HG03354 (cell line): ENCODE measurements around the gene TRABD.
"Not testable (repeated sequence)": the region's sequence is repeated elsewhere in the genome, so short reads cannot be mapped to it uniquely, and the experiment has no call there.

ENCODE experiments used
- ATAC-seq: cut with Tn5 transposase; IDR thresholded peaks from one replicate; pipeline ENCODE4 v1.9.1; 2021; ENCODE audit warnings: mild to moderate bottlenecking; ENCODE audit not compliant: unreplicated experiment, poor library complexity, severe bottlenecking

The TRABD gene

DNA sequence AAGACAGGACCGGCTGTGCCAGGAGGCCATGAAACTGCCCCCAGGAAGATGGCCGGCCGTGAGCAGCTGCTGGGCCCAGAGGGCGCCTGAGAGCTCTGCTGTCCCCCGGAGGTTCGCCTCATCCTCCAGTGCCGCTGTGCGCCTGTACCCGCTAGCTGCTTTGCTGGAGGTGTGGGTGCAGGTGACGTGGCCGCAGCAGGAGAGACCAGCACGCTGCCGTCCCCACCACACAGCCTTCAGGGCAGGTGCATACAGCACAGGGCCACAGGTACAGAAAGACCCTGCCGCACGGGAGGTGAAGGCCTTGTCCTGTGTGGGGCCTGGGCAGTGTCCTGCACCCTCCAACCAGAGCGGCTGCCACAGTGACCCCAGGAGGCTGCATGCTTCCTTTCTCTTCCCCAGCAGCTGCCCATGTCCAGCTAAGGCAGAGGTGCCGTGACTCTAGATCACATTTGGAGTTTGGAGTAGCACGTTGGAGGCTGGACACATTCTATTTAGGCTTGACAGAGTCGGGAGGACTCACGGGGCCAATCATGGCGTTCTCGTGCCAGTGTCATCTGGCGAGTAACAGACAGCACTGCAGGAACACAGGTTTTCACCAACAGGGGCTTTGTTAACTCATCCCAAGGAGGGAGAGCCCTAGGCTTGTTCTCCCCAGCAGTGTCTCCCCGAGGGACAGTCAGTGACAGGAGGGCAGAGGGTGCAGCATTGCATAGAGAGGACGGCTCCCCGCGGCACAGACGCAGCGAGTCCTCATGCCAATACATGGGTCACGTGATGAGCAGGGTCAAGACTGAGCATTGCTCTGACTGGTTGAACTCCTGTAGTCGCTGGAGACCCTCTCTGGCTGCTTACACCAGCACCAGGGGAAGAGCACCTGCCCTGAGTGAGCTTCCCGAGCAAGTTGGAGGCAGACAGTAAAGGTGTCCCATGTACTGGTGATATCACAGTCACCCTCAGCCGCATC, 33.9 kb upstream of the TRABD start:
- ATAC-seq = no peak

DNA sequence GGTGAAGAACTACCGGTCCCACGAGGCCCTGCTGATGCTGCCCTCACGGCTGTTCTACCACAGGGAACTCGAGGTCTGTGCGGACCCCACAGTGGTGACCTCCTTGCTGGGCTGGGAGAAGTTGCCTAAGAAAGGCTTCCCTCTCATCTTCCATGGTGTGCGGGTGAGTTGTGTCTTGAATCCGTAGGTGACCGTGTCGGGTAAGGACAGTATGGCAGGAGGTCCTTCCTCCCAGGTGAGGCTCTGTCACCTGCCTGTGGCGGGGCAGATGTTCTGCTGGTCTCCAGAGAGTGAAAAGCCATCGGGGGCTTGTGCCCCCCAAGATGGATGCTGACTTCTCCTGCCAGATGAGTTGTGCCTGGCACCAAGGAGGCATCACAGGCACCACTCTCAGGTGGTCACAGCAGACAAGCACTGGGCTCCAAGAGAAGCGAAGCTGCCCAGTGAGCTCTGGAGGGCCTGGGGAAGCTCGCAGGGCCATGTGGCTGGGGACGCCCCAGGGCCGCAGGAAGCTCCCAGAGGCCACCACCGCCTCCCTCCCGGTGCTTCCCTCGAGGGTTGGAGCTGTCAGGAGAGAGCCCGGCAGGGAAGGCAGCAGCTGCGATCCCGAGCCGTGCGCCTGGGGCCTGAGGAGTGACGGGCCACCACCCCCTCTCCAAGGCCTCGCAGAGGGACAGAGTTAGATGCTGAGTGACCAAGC, 32.5 kb upstream of the TRABD start:
- no peak for ATAC-seq

DNA sequence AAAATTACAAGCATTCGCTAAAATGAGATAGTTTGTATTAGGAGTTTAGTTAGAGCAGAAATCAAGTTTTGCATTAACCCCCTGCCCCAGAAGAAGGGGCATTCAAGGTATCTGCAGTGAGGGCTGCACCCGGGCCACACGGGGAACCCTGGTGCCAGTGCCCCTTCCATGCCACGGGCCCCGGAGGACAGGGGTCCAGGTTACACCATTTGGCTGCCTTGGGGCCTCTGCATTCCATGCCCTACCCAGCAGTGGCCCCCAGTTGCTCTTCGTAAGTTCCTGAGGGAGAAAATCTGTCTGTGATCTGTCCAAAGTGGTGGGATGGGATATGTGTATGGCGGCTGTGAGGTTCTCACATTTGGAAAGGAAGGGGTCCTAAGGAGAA, 32.0 kb upstream of the TRABD start:
- ATAC-seq = no peak

- ATAC-seq = no peak
Observed at GRCh38 chr22:50157709-50158375, 27.9 kb upstream of the TRABD start.

GRCh38 chr22:50160947-50161346, 24.8 kb upstream of the TRABD start:
- no peak for ATAC-seq

GRCh38 chr22:50161508-50162390, 24.0 kb upstream of the TRABD start:
- ATAC-seq = no peak

- ATAC-seq = no peak
Observed at GRCh38 chr22:50162391-50162956, 23.2 kb upstream of the TRABD start.

DNA sequence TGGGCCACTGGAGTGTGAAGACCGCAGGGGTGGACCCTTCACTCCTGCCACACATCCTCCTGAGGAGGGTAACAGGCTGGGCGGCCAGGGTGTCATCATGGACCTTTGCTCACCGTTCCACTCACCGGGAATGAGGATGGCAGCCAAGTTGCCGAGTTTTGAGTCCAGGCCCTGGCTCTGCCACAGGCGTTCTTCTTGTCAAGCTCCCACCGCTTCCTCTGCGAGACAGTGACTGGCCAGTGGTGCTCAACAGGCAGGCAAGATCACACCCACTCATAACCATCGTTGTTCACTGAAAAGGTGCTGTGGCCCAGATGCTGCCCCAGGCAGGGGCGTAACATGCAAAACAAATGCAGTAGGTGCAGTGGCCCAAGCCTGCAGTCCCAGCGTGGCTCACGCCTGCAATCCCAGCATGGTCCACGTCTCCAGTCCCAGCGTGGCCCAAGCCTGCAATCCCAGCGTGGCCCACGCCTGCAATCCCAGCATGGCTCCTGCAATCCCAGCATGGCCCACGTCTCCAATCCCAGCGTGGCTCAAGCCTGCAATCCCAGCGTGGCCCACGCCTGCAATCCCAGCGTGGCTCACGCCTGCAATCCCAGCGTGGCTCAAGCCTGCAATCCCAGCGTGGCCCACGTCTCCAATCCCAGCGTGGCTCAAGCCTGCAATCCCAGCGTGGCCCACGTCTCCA, 20.1 kb upstream of the TRABD start:
- no peak for ATAC-seq

DNA sequence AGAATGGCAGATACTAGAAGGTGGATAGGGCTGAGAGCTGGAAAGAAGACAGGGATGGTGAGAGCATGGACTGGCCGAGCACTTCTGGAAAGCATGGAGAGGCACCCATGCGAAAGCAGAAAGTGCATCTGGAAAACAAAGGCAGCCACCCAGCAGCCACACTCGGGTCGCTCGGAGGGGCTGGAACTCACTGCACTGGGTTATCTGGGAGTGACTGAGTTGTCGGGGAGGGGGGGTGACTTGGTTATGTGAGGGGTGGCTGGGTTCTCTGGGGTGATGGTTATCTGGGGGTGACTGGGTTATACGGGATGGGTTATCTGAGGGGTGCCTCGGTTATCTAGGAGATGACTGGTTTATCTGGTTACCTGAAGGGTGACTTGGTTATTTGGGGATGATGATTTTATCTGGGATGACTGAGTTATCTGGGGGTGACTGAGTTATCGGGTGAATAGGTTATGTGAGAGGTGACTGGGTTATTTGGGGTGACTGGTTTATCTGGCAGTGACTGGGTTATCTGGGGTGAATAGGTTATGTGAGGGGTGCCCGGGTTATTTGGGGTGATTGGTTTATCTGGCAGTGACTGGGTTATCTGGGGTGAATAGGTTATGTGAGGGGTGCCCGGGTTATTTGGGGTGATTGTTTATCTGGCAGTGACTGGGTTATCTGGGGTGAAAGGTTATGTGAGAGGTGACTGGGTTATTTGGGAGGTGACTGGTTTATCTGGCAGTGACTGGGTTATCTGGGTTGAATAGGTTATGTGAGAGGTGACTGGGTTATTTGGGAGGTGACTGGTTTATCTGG, 17.8 kb upstream of the TRABD start:
- ATAC-seq = no peak

- not testable (repeated sequence) for ATAC-seq
Observed at GRCh38 chr22:50168490-50169180, 17.1 kb upstream of the TRABD start.

DNA sequence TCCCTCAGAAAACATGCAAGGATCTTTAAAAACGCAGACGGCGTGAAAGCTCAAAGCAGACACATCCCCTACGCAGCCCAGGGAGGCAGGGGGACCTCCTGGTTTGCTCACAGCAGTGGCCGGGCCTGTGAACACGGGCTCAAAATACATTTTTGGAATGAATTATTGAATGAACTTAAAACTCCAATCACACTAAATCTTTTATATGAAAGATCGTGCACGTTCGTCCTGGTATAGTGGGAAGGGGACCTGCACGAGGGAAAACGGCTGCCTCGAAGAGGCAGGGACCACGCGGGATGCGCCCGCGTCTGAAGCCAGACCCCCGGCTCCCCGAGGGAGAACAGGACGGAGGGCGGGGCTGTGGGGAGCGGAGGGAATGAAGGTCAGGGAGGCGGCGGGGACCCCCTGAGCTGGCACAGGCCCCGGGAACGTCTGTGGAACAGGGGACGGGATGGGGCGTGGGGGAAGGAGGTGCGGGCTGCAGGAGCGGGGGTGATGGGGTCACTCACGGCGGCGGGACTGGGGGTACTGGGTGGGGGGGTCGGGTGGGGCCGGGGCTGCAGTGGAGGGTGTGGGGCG, 16.4 kb upstream of the TRABD start:
- ATAC-seq = no peak

DNA sequence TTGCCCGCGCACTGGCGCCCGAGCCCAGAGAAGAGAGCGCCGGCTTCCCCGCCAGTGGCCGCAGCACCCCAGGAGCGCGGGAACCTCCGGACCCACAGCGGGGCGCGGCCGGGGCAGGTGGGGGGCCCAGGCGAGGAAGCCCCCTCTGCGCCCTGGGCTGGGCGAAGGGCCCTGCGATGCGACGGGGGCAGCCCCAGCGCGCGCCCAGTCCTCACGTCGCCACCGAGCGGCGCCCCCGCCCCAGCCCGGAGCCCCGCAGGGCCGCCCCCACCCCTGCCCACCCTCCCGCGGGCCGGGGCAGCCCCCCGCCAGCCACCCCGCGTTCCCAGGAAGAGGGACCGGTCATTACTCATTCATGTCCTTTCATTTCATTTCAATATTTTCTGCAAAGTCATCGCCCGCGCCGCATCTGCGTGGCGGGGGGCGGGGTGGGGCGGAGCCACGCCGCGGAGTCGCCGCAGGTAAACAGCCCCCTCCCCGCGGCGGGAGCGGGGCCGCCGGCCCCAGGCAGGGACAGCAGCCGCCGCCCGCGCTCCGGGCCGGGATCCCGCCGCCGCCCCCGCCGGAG, 15.9 kb upstream of the TRABD start:
- no peak for ATAC-seq

DNA sequence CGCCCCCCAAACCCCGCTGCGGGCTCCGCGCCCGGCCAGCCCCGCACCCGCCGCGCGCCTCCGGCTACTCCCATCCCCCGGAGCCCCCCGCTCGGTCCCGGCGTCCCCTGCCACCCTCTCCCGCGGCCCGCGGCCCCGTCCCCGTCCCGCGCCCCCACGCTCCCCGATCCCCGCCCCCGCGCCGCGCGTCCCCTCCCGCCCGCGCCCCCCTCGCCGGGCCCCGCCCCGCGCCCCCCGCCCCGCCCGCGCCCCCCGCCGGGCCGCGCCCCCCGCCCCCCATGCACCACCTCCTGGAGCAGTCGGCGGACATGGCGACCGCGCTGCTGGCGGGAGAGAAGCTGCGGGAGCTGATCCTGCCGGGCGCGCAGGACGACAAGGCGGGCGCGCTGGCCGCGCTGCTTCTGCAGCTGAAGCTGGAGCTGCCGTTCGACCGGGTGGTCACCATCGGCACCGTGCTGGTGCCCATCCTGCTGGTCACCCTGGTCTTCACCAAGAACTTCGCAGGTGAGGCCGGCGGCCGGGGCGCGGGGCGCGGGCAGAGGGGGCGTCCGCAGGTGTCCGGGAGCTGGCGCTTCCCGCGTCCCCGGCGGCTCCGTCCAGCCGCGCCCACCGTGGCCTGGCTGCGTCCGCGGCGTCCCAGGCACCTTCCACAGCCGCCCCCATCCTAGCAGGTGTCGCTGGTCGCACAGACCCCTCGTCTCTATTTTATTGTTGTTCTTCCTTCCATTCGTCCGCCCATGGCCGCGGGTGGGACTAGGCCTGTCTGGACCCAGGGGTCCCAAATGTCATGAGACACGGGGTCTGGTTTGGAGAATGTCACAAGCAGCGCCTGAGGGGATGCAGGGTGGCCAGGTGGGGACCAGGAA, 15.0 kb upstream of the TRABD start, which contains the start of gene PANX2:
TSS of gene PANX2 (plus strand) at position 279 of the 866 bp plus-strand sequence. CDS start at position 279, 0 bp downstream.
- no peak for ATAC-seq

- no peak for ATAC-seq
Observed at GRCh38 chr22:50171319-50171964, 14.3 kb upstream of the TRABD start.

DNA sequence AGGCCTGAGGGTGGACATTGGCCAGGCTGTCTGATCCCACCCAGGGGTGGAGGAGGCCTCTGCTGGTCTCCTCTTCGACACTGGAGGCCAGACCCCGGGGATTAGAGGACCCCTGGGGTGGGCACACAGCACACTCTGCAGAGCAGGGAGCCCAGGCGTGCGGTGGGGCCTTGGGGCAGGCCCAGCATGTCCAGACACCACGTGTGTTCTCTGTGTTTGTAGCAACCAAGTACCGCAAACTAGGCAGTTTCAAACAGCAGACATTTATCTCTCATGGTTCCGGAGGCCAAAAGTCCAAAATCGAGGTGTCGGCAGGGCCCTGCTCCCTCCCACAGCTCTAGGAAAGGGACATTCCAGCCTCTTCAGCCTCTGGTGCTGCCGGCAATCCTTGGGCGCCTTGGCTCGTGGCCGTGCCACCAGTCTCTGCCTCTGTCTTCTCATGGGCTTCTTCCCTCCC, 13.7 kb upstream of the TRABD start:
- no peak for ATAC-seq
